Left ventricle myocardium inferior (tissue), 1 donor: ENCODE measurements around the gene TTC34. TPM values are rescaled to one million over a fixed set of nuclear protein-coding genes. Genes with fewer than 3 reads are reported as not detected.

Experiments
- DNase-seq: peaks from one replicate; pipeline ENCODE4 v3.0.0-alpha.2; 2020
- H3K27ac ChIP-seq: fragments of 200-600 bp; replicated peaks from 2 replicates; pipeline ENCODE4 v1.8.0; 2021
- H3K27me3 ChIP-seq: fragments of 200-600 bp; 2 replicates; pipeline ENCODE4 v1.8.0; 2021; ENCODE audit warnings: low read depth
- H3K36me3 ChIP-seq: fragments of 200-600 bp; 2 replicates; pipeline ENCODE4 v1.8.0; 2021
- H3K4me1 ChIP-seq: fragments of 200-600 bp; 2 replicates; pipeline ENCODE4 v1.8.0; 2021
- H3K4me3 ChIP-seq: fragments of 200-600 bp; 2 replicates; pipeline ENCODE4 v1.8.0; 2021; ENCODE audit warnings: mild to moderate bottlenecking, moderate library complexity
- H3K9me3 ChIP-seq: fragments of 200-600 bp; replicated peaks from 2 replicates; pipeline ENCODE4 v1.8.0; 2021
- intact Hi-C: fragments of 100-400 bp; cut with micrococcal nuclease; formaldehyde crosslinking; loops from one replicate; pipeline ENCODE4 v1.11.0; 2022
- total RNA-seq: library from RNA; stranded (reverse); fragmentation: NEBNext Ultra II Directional; extraction: Animal tissue kit (Norgen Biotek cat#: 25700); gene quantifications from one replicate; pipeline ENCODE4 v1.2.1, GENCODE V29; 2021
- TF ChIP-seq, protein P1 (sequence below): fragments of 200-600 bp; IDR thresholded peaks from 2 replicates; pipeline ENCODE4 v1.8.0; 2021; ENCODE audit warnings: antibody characterized with exemption, mild to moderate bottlenecking, borderline replicate concordance
- donor health status: DM: no; HTN: yes; CAD: no; lungs with severe emphysema.

Gene TTC34
- total RNA-seq, 1 donor from 2014 or later: 0.91 TPM

DNA sequence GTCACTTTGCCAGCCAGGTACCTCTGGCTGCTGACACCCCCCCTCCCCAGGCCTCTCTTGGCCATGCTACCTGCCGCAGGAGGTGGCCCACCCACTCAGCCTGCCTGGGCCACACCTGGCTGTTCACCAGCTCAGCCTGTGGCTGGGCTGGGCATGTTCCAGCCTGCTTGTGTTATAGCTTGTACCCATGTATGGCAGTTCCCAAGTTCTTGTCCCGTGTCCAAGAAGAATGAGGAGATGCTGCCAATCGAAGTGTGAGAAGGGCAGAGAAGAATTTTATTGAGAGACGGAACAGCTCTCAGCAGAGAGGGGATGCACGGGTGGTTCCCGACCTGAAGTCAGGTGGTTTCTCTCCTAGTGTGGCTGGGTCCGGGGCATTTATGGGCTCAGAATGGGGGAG lies 164.8 kb downstream of the TTC34 start:
- TF ChIP-seq, protein P1, sequence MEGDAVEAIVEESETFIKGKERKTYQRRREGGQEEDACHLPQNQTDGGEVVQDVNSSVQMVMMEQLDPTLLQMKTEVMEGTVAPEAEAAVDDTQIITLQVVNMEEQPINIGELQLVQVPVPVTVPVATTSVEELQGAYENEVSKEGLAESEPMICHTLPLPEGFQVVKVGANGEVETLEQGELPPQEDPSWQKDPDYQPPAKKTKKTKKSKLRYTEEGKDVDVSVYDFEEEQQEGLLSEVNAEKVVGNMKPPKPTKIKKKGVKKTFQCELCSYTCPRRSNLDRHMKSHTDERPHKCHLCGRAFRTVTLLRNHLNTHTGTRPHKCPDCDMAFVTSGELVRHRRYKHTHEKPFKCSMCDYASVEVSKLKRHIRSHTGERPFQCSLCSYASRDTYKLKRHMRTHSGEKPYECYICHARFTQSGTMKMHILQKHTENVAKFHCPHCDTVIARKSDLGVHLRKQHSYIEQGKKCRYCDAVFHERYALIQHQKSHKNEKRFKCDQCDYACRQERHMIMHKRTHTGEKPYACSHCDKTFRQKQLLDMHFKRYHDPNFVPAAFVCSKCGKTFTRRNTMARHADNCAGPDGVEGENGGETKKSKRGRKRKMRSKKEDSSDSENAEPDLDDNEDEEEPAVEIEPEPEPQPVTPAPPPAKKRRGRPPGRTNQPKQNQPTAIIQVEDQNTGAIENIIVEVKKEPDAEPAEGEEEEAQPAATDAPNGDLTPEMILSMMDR: no peak
- Histone ChIP-seq H3K27ac (no peak overlapping the region), H3K4me3 (no peak overlapping the region), H3K9me3 (peaks cover 13% of the 10 kb centered on the region), H3K27me3 (peaks cover 34% of the 10 kb centered on the region), H3K4me1 (peaks cover 5% of the 10 kb centered on the region), H3K36me3 (no peaks in the 10 kb centered on the region)
- intact Hi-C loops: no loop called here
- DNase-seq: no peak

DNA sequence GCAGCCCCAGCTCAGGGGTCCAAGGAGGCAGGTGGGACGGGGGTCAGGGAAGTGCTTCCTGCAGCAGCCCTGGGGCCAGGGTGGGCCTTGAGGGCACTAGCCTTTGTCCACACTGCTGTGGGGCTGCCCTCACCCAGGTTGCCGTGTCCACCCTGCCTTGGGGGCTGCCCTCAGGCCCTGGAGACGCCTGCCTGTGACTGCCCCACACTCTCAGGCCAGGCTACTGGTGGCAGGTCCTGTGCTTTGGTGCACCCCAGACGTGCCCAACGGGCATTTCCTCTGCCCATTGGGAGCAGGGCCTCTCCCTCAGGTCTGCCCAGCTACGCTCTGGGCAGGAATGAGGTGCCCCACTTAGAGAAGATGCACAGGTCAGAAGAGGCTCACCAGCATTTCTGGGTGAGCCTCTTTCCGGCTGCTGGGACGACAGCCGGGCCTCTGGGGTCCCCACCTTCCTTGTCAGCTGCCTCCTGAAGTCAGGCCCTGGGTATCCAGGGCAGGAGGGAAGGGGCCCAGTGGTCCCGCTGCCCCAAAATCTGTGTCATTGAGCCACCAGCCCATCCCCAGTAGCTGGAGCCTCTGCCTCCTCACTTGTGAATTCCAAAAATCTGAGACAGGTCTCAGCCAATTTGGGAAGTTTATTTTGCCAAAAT lies 166.0 kb downstream of the TTC34 start:
- Histone ChIP-seq H3K4me1 (no peaks in the 10 kb centered on the region), H3K36me3 (no peaks in the 10 kb centered on the region), H3K9me3 (peaks cover 13% of the 10 kb centered on the region), H3K27me3 (peaks cover 46% of the 10 kb centered on the region), H3K27ac (no peak overlapping the region), H3K4me3 (no peak overlapping the region)
- TF ChIP-seq, protein P1: no peak
- intact Hi-C loops: no loop called here
- no peak for DNase-seq

DNA sequence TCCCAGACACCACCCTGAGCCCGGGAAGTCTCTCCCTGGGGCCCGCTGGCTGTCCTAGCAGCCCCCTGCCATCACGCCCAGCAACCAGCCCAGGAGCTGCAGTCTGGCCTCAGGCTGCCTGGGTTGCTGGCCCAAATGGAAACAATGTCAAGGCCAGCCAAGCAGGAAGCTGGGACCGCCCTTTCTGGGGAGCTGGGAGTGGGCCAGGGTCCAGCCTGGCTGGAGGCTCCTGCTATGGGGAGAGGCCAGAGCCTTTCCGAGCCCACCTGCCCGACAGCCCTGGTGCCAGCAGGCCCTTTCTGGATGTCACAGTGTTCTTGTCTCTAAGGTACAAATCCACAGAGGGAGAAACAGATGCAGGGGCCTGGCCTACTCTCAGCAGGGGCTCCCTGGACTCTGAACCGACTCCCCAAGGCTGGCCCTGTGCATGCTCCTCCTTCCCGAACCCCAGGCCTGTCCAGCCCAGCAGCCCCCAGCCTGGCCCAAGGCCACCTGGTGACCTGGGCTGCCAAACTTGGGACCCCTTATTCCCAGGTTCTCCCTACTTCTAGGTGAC lies 167.5 kb downstream of the TTC34 start:
- Histone ChIP-seq H3K4me1 (peaks cover 2% of the 10 kb centered on the region), H3K4me3 (no peak overlapping the region), H3K27ac (no peak overlapping the region), H3K27me3 (peaks cover 61% of the 10 kb centered on the region), H3K9me3 (peaks cover 13% of the 10 kb centered on the region), H3K36me3 (no peaks in the 10 kb centered on the region)
- no peak for DNase-seq
- intact Hi-C loops: no loop called here
- TF ChIP-seq, protein P1: no peak

DNA sequence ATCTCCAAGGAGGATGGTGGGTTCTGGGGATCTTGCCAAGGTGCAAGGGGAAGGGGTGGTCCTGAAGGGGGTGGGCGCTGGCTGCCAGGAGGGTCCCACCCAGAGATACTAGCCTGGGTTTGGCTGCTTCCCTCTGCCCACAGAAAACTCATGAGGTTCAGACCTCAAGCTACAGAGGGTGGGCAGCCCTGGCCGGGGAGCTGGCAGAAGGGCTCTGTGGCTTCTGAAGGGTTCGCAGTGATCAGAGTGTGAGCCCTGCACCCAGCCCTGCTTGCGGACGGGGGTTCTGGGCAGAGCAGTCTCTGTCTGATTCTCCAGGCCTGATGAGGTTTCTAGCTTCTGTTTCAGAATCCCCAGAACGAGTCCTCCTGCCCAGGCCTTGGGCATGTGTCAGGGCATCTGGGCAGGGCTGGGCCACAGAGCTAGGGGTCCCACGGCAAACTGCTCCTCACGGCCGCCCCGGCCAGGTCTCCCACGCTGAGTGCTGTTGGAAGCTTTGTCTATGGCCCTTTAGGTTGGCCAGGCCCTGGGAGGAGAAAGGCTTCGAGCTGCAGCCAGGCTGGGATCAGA lies 168.0 kb downstream of the TTC34 start:
- H3K27me3 ChIP-seq: peaks cover 67% of the 10 kb centered on the region
- intact Hi-C loops: no loop called here
- no peak for DNase-seq

DNA sequence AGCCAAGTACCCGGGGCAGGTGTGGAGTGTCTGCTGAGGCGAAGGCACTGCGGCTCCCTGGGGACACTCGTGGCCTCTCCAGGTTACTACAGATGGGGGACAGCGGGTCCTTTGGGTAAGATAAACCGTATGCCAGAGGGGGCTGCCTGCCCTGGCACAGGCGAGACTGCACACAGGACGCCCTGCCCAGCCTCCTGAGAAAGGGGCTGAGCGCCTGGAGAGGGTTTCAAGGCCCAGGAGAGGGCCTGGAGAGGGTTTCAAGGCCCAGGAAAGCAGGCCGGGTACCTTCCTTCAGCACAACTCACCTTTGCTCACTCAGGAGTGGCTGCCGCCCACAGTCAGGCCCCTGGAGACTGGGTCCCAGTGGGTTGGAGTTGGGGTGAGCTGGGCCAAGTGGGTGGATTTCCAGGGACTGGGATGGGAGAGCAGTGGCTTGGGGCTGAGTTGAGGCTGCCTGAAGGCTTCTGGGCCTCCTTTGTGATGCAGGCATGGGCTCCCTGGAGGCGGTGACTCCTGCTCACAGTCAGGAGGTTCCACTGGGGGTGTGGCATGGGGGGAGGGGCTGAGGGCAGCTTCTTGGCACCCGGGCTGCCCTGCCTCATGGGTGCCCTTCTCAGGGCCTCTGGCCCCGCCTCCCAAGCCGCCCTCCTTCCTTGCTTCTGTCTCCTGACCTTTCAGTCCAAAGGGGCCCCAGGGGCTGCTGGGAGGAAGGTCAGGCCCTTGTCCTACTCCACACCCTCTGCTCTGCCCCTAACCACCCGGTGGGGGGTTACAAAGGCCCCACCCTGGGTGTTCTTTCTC lies 168.7 kb downstream of the TTC34 start, which contains the start of gene MMEL1:
TSS of gene MMEL1 (minus strand) at position 456 of the 801 bp plus-strand sequence. CDS start 3,532 bp downstream, outside the sequence.
- Histone ChIP-seq H3K4me3 (no peak within 1 kb of the TSS), H3K27me3 (peaks cover 73% of the 10 kb centered on the region), H3K4me1 (peaks cover 10% of the 10 kb centered on the region), H3K9me3 (peaks cover 13% of the 10 kb centered on the region), H3K36me3 (no peaks in the 10 kb centered on the region), H3K27ac (no peak within 1 kb of the TSS)
- TF ChIP-seq, protein P1: no peak
- no peak for DNase-seq
- intact Hi-C loops: no loop called here

More for the DNA sequence above, 168.0 kb downstream of the TTC34 start:
- peaks cover 8% of the 10 kb centered on the region for H3K4me1 ChIP-seq
- TF ChIP-seq, protein P1: no peak
- H3K36me3 ChIP-seq: no peaks in the 10 kb centered on the region
- no peak overlapping the region for H3K4me3 ChIP-seq
- H3K27ac ChIP-seq: no peak overlapping the region
- peaks cover 13% of the 10 kb centered on the region for H3K9me3 ChIP-seq
